Left kidney (tissue), 8 donors: Measurements from ENCODE around the gene TLE7. TPM values are rescaled to one million over a fixed set of nuclear protein-coding genes. Genes with fewer than 3 reads are reported as not detected.
A peak's percentile ranks its signal among the peaks of the same experiment; 100 is the strongest.

Source experiments
- DNase-seq: peaks from one replicate; pipeline ENCODE4 v3.0.0-alpha.2; 2013
- long read RNA-seq, 8 donors: transcript quantifications; one replicate each; lab custom pipeline, GENCODE V29; 2026
- polyA plus RNA-seq: library from polyadenylated mRNA; unstranded; fragments of 120-200 nt; gene quantifications from one replicate; pipeline ENCODE4 v1.2.1, GENCODE V29; 2013; ENCODE audit not compliant: insufficient read length

The TLE7 gene
- polyA plus RNA-seq, result not detected
- long read RNA-seq, donor 1, result 0 reads
- long read RNA-seq, donor 2, result 0 reads
- long read RNA-seq, donor 3, result 0 reads
- long read RNA-seq, donor 4, result 0 reads
- long read RNA-seq, donor 5, result 0 reads
- long read RNA-seq, donor 6, result 0 reads
- long read RNA-seq, donor 7, result 0 reads
- long read RNA-seq, donor 8, result 0 reads

DNA sequence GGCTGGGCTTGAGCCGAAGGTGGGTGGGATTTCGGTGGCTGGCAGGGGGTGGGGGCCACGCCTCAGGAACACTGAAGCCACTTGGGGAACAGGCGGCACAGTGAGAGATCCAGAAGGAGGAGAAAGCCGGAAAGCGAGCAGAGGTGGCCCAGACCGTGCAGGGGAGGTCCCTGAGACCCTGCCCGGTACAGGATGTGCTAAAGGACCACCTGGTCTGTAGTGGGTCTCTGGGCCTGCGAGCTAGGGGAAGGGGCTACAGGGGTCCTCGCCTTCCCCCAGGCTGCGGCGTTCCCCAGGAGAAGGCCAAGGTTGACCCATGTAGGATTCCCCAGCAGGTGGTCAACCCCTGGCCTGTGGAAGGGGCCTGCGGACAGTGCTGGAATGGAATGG lies at the start of gene TLE7:
Gene TLE7 (minus strand): TSS at position 4 of the 390 bp plus-strand sequence. CDS start 8,730 bp downstream, outside the sequence.
- no peak for DNase-seq

DNA sequence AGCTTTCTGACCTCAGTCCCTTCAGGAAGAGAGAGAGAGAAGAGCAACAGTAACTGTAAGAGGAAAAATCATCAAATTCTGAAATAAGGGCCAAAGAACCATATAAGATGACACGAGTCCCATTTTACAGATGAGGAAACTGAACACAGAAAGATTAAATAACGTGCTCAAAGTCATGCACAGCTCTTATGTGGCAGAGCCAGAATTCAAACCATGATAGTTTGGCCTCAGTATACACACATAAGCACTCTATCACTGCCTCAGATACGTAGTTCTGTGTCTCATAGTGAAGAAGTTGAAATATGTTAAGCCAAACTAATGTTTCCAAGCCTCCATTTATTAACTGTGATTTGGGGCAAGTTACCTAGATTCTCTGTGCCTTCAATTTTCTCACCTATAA lies 49.2 kb upstream of the TLE7 start:
- DNase-seq, result no peak

- no peak for DNase-seq
Measured at GRCh38 chr16:71490361-71490760, 48.5 kb upstream of the TLE7 start.

DNA sequence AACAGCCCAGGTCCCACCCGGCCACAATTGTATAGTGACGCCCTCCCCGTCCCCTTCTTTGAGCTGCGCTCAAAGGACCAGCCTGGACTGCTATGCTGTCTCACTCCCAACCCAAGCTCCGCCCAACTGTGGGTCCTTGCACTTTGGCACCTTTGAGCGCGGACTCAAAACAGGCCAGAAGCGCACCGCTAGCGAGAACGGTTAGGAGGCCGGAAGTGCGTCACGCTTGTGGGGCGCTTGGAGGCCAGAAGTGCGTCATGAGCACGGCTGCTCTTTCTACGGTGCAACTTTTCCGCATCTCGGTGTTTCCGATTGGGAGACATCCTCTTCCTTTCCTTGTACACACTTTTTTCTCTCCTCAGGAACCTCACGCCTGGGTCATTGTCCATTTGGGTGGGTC lies 47.3 kb upstream of the TLE7 start, which contains the start of gene ZNF19:
Gene ZNF19 (minus strand): TSS at position 203 of the 400 bp plus-strand sequence. CDS start 7,210 bp downstream, outside the sequence.
- no peak for DNase-seq

GRCh38 chr16:71484006-71484893 lies 42.4 kb upstream of the TLE7 start:
- DNase-seq, result peak; percentile 86

DNA sequence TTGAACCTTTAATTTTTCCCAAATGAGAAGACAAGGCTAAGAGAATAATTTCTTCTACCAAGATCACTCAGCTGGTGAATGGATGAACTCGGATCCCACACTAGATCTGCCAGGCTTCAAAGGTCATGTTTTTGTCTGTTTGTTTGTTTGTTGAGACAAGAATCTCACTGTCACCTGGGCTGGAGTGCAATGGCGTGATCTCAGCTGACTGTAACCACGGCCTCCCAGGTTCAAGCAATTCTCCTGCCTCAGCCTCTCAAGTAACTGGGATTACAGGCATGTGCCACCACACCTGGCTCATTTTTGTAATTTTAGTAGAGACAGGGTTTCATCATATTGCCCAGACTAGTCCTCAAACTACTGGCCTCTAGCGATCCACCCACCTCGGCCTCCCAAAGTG lies 40.7 kb upstream of the TLE7 start:
- no peak for DNase-seq

DNA sequence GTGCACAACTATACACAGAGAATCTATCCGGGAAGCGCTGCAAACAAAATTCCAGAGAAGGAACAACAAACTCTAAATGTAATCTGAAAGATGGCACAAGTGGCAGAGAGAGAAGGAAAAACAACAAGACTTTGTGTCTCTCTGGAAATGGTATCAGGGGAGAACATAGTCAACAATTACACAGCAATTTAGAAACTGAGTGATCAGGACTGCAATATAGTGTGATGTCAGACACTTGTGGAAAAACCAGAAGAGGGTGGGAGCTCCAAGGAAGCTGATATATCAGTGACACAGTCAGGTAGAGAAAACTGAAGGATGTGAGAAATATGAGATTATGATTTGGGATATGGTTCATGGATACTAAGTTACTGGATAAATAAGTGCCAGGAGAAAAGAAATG lies 39.1 kb upstream of the TLE7 start:
- DNase-seq, result no peak

DNA sequence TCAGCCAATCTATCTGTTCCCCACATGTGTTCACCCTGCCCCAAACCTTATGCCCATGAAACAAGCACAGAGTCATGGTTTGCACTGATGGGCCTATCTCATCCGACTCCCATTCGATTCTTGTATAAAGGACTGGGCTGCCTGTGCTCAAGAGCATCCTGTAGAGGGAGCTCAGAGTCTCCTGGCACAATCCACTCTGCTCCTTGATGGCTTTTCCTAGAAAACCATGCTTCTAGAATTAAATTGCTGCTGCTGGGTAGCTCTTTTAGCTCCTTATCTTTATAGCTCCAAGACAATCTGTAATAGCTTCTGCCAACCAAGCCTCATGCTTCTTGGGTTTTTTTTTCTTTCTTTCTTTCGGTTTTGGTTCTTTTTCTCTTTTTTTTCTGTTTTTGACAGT lies 37.6 kb upstream of the TLE7 start:
- DNase-seq, result no peak

DNA sequence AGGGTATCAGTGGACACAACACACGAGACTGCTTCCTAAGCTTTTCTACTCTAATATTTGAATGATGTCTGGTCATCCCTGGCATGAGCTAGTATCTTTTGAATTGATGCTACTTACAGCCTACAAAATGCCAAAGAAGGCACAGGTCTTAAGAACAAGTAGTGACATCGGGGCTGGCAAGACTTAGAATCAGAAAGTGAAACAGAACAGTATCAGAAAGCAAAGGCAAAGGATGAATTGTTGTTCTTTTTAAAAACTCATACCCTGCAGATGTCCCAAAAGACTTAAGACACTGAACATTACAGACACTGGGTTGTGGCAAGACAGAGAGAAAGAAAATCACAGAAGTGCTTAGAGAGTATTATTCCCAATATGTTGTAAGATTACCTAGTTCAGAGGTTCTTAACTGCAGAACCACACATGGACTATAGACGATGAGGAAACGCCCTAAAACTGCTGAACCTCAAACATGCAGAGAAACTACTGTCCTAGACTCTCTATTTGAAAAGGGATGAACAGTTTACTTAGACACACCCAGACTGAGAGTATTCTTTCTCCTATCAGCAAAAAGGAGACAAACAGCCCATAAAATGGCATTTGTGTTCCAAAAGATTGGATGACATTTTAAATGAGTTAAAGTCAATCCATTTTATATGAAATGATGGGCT lies 34.7 kb upstream of the TLE7 start:
- no peak for DNase-seq

DNA sequence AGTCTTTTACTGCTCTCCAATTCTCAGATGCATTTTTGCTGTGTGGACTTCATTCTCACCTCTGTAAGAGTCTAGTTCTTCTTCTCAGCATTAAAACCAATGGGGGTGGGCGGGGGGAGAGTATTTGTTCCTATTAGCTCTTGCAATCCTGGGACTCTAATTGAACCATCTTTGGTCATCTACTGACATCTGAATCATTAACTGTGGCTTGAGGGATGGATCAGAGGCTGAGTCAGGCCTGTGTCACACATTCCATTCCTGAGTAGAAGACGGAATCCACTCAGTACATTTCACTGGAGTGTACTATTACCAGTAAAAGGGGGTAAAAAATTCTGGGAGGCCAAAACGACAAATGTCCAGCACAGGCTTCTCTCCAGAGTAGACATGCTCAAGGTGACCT lies 33.0 kb upstream of the TLE7 start:
- no peak for DNase-seq

DNA sequence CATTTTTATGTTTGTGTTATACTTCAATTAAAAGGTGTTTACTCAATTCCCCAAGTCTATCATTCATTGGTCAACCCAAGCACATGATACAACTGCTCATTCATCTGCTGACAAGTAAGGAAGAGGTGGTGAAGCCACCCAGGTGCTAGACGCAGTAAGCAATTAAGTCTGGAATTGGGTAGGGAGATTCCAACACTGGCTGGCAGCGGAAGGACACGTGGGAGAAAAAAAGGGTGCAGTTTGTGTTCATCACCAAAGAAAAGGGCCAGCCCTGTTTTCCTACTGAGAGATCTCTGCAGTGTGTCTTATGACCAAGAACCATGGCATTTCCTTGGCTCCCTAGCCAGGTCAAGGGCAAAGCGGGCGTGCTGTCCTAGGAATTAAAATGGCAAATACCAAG lies 32.0 kb upstream of the TLE7 start:
- DNase-seq, result no peak

DNA sequence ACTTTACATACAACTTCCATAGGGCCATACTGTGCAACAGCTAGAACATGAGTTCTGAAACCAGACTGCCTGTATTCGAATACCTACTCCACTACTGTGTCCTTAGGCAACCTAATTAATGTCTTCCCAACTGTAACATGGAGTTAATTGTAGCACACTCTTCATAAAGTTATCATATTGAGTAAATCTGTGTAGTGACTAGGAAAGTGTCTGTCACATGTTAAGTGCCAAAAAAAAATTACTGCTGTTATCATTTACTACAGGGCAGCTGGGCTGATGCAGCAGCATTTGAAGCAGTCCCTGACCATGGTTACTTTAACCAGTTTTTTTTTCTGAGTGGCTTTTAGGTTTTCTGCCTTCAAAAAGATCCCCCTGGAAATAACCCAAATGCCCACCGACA lies 31.1 kb upstream of the TLE7 start:
- DNase-seq, result no peak

- DNase-seq, result no peak
Measured at GRCh38 chr16:71472051-71472450, 30.2 kb upstream of the TLE7 start.

DNA sequence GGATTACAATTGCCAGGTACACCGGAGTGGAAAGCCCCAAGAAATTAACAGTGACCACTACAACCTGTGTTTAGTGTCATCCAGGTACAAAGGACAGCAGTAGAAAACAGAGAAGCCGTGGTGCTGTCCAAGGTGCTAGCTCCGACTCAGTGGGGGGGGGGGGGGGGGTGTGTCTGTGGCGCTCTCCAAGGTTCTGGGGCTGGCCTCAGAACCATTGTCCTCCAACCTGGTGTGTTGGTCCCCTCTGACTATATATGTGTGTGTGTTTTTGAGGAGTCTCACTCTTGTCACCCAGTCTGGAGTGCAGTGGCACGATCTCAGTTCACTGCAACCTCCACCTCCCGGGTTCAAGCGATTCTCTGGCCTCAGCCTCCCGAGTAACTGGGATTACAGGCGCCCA lies 26.0 kb upstream of the TLE7 start:
- DNase-seq, result peak; percentile 51

- DNase-seq, result no peak
Measured at GRCh38 chr16:71464231-71464630, 22.4 kb upstream of the TLE7 start.

GRCh38 chr16:71461686-71462648 lies 20.1 kb upstream of the TLE7 start, which contains the start of gene ZNF23:
Gene ZNF23, minus strand, starts transcription at chr16:71462247. Its CDS starts 5,451 bp downstream, at chr16:71456796.
- DNase-seq, result peak; percentile 69

- DNase-seq, result no peak
Measured at GRCh38 chr16:71460941-71461340, 19.1 kb upstream of the TLE7 start.

GRCh38 chr16:71460236-71460635 lies 18.4 kb upstream of the TLE7 start:
- DNase-seq, result no peak

DNA sequence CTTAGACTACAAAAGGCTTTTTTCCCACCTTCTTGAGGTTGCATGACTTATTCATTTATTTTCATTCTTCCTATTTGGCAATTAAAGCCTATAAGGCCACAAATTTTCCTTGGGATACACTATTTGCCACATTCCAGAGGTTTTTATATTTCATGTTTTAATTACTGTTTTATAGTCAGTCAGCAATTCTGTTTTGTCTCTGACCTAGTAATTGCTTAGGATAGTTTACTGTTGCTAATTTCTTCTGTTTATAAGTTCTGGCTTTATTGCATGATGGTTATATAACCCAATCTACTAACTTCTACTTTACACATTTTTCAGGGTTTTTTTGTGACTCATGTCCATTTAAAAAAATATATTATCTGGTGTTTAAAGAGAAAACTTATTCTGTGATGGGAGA lies 17.7 kb upstream of the TLE7 start:
- no peak for DNase-seq

DNA sequence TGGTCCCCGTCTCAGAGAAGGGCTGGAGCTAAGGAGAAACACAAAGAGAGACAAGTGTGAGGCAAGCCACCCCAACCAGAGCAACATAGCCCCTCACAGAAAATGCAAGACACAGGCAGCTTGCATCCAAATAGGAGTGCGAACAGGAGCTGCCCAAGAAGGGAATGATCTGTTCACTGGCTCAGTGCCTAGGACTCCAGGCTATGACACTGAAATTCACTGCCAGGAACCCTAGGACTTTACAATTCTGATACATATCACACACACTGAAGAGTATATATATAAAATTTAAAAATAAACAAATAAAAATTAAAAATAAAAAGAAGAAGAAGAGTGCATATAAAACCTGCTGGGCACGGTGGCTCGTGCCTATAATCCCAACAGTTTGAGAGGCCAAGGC lies 14.9 kb upstream of the TLE7 start:
- no peak for DNase-seq

DNA sequence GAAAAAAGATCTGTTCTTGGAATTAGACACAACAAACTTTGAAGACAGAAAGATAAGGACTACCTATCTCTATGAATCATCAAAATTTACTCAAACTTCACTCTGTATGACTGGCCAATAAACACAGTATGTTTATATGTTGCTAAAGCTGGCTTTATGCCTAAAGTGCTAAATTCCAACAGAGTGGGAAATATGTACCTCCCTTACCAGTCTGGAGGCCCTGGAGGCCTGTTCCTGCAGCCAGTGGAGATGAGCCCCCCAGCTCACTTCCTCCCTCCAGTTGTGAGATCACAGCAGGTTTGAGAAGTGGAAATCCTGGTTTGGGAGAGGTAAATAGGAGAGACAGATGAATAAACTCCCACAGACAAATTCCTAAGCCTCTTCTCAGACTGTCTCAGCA lies 11.2 kb upstream of the TLE7 start:
- DNase-seq, result no peak

DNA sequence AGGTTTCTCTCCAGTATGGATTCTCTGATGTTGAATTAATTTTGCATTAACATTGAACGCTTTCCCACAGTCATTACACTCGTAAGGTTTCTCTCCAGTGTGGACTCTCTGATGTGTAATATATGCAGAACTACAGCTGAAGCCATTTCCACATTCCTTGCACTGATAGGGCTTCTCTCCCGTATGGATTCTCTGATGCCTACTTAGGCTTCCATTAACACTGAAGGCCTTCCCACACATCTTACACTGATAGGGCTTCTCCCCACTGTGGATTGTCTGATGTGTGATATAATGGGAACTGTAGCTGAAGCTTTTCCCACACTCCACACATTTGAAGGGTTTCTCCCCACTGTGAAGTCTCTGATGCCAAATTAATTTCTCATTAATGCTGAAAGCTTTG lies 7.2 kb upstream of the TLE7 start:
- DNase-seq, result no peak
